Measurements from ENCODE around the gene EIF3A.
A peak's percentile ranks its signal among the peaks of the same experiment; 100 is the strongest.
"Not testable (repeated sequence)": the region's sequence is repeated elsewhere in the genome, so short reads cannot be mapped to it uniquely, and the experiment has no call there.

Gene EIF3A

GRCh38 chr10:119100434-119101238 is 20.0 kb upstream of the EIF3A start:
- DNase-seq (ENCODE audit: low spot score) = no peak

GRCh38 chr10:119098576-119098975 is 18.0 kb upstream of the EIF3A start:
- DNase-seq (ENCODE audit: low spot score) = no peak

- not testable (repeated sequence) for DNase-seq (ENCODE audit: low spot score)
These were observed 16.2 kb upstream of the EIF3A start for GRCh38 chr10:119096641-119097415.

GRCh38 chr10:119095640-119096039 is 15.0 kb upstream of the EIF3A start:
- peak; percentile 37 for DNase-seq (ENCODE audit: low spot score)

GRCh38 chr10:119090968-119091367 is 10.4 kb upstream of the EIF3A start:
- DNase-seq (ENCODE audit: low spot score) = peak; percentile 87

GRCh38 chr10:119090026-119090795 is 9.6 kb upstream of the EIF3A start:
- peak; percentile 71 for DNase-seq (ENCODE audit: low spot score)

- DNase-seq (ENCODE audit: low spot score) = no peak
These were observed 6.8 kb upstream of the EIF3A start for GRCh38 chr10:119087271-119087882.

- DNase-seq (ENCODE audit: low spot score) = no peak
These were observed 4.3 kb upstream of the EIF3A start for GRCh38 chr10:119084896-119085295.

GRCh38 chr10:119079599-119080520 is 757 bp downstream of the EIF3A start:
- peak; percentile 56 for DNase-seq (ENCODE audit: low spot score)

- no peak for DNase-seq (ENCODE audit: low spot score)
These were observed 2.0 kb downstream of the EIF3A start for GRCh38 chr10:119078422-119079179.

- no peak for DNase-seq (ENCODE audit: low spot score)
These were observed 7.0 kb downstream of the EIF3A start for GRCh38 chr10:119073584-119073983.

- DNase-seq (ENCODE audit: low spot score) = no peak
These were observed 10.0 kb downstream of the EIF3A start for GRCh38 chr10:119070395-119071165.

- DNase-seq (ENCODE audit: low spot score) = no peak
These were observed 18.7 kb downstream of the EIF3A start for GRCh38 chr10:119061926-119062325.

- DNase-seq (ENCODE audit: low spot score) = no peak
These were observed 19.3 kb downstream of the EIF3A start for GRCh38 chr10:119061352-119061751.

- no peak for DNase-seq (ENCODE audit: low spot score)
These were observed 20.5 kb downstream of the EIF3A start for GRCh38 chr10:119060107-119060506.

GRCh38 chr10:119059557-119059956 is 21.1 kb downstream of the EIF3A start:
- DNase-seq (ENCODE audit: low spot score) = no peak

GRCh38 chr10:119058010-119058409 is 22.6 kb downstream of the EIF3A start:
- no peak for DNase-seq (ENCODE audit: low spot score)

- DNase-seq (ENCODE audit: low spot score) = no peak
These were observed 25.1 kb downstream of the EIF3A start for GRCh38 chr10:119055472-119055871.

GRCh38 chr10:119051775-119052174 is 28.8 kb downstream of the EIF3A start:
- DNase-seq (ENCODE audit: low spot score) = no peak

All from CD4-positive, alpha-beta T cell treated with Interleukin-2 at 100 ng/mL for 4 hours (primary cell).